Omental fat pad (tissue), 4 donors: ENCODE results near the gene B4GALNT3. TPM values are rescaled to one million over a fixed set of nuclear protein-coding genes. Genes with fewer than 3 reads are reported as not detected.

Experiments
- ATAC-seq: fragments of 150-250 bp; one replicate; pipeline ENCODE4 v1.9.1; 2016; ENCODE audit warnings: mild to moderate bottlenecking, moderate library complexity; ENCODE audit not compliant: low FRiP score
- DNase-seq: peaks from one replicate; pipeline ENCODE4 v3.0.0-alpha.2; 2019; ENCODE audit warnings: low spot score
- CTCF ChIP-seq, 3 donors: fragments of 450-650 bp; IDR thresholded peaks; one replicate each; pipeline ENCODE4 v1.5.1; 2016 to 2017; ENCODE audit warnings: antibody characterized with exemption in 3 of 3, mild to moderate bottlenecking in 3 of 3, moderate library complexity in 2 of 3
- total RNA-seq, 4 donors: library from RNA; depleted of rRNA; stranded (reverse); fragments of >200 nt; gene quantifications; one replicate each; pipeline ENCODE4 v1.1.0, GENCODE V29; 2016

Gene B4GALNT3
- total RNA-seq, 4 donors from 2014 or later: 0.13 to 0.60 (median 0.28) TPM; not detected in 1

- ATAC-seq (no peak), DNase-seq (no peak)
- no peak for TF ChIP-seq CTCF (IDR thresholded peaks at IDR 0.05)
Measured at GRCh38 chr12:549476-550082, 89.8 kb downstream of the B4GALNT3 start.

- DNase-seq (no peak), ATAC-seq (no peak)
- TF ChIP-seq CTCF (IDR thresholded peaks at IDR 0.05): no peak
Measured at GRCh38 chr12:550473-551260, 90.9 kb downstream of the B4GALNT3 start.

GRCh38 chr12:552466-552865, 92.7 kb downstream of the B4GALNT3 start:
- TF ChIP-seq CTCF (IDR thresholded peaks at IDR 0.05): no peak
- no peak for DNase-seq
- no peak for ATAC-seq

GRCh38 chr12:553216-554000, 93.7 kb downstream of the B4GALNT3 start:
- DNase-seq (no peak), ATAC-seq (no peak)

GRCh38 chr12:554001-554285, 94.2 kb downstream of the B4GALNT3 start:
- TF ChIP-seq CTCF (IDR thresholded peaks at IDR 0.05): no peak
- DNase-seq: no peak
- ATAC-seq: no peak

More at GRCh38 chr12:553216-554000, 93.7 kb downstream of the B4GALNT3 start:
- no peak for TF ChIP-seq CTCF (IDR thresholded peaks at IDR 0.05)

GRCh38 chr12:556498-556897, 96.8 kb downstream of the B4GALNT3 start:
- DNase-seq (no peak), ATAC-seq (no peak)
- TF ChIP-seq CTCF (IDR thresholded peaks at IDR 0.05): no peak
